Prostate gland (tissue), 2 donors: ENCODE results near the gene GPR137C.

Experiments used
- CTCF ChIP-seq, 4 experiments: fragments of 200-600 bp in 2 of 4; fragments of 450-650 bp in 2 of 4; sonication (generic) in 2 of 4; IDR thresholded peaks; 1 replicate in 3 of 4; 2 replicates in 1 of 4; pipeline ENCODE4 v1.5.1; 2016 to 2019; ENCODE audit warnings: antibody characterized with exemption in 4 of 4, mild to moderate bottlenecking in 2 of 4, moderate library complexity in 2 of 4
- POLR2A ChIP-seq: fragments of 450-650 bp; IDR thresholded peaks from one replicate; pipeline ENCODE4 v1.6.1; 2016; ENCODE audit warnings: antibody characterized with exemption, mild to moderate bottlenecking

GRCh38 chr14:52678591-52678990 is 126.0 kb downstream of the GPR137C start:
- TF ChIP-seq POLR2A (no peak), CTCF (IDR thresholded peaks at IDR 0.05) (no peak)
